Kidney (tissue), 14 donors: Measurements from ENCODE around the gene ATR. TPM values are rescaled to one million over a fixed set of nuclear protein-coding genes. Genes with fewer than 3 reads are reported as not detected.
"Not testable (repeated sequence)": the region's sequence is repeated elsewhere in the genome, so short reads cannot be mapped to it uniquely, and the experiment has no call there.

ENCODE experiments used
- DNase-seq, 5 donors: peaks; one replicate each; pipeline ENCODE4 v3.0.0-alpha.2; 2013 to 2020
- FAIRE-seq: peaks from 2 replicates; lab custom pipeline; 2012; peaks lifted over from hg19 to GRCh38; lab: Jason Lieb, UNC
- H3K27ac ChIP-seq, 2 donors: one replicate each; pipeline ENCODE4 v1.7.0; 2013; ENCODE audit warnings: low read depth in 2 of 2, low read length in 2 of 2, inconsistent platforms in 1 of 2
- H3K27me3 ChIP-seq: one replicate; pipeline ENCODE4 v1.7.1; 2013; ENCODE audit warnings: low read length, inconsistent platforms; ENCODE audit not compliant: control insufficient read depth, insufficient read depth
- H3K36me3 ChIP-seq, 3 donors: one replicate each; pipeline versions ENCODE4 v1.7.0 to v1.7.1; 2013; ENCODE audit warnings: low read length in 3 of 3, control low read depth in 1 of 3, inconsistent platforms in 1 of 3; ENCODE audit not compliant: insufficient read depth in 3 of 3, control insufficient read depth in 2 of 3
- H3K4me1 ChIP-seq, 3 donors: one replicate each; pipeline versions ENCODE4 v1.7.0 to v1.7.1; 2013; ENCODE audit warnings: low read length in 3 of 3, inconsistent platforms in 1 of 3, low read depth in 1 of 3; ENCODE audit not compliant: control insufficient read depth in 2 of 3, insufficient read depth in 2 of 3
- H3K4me3 ChIP-seq, 3 donors: one replicate each; pipeline versions ENCODE4 v1.7.0 to v1.8.1; 2013; ENCODE audit warnings: low read length in 3 of 3, control low read depth in 1 of 3, inconsistent platforms in 1 of 3
- H3K9ac ChIP-seq, 3 donors: one replicate each; pipeline versions ENCODE4 v1.7.0 to v1.7.1; 2013; ENCODE audit warnings: low read length in 3 of 3, control low read depth in 1 of 3, inconsistent platforms in 1 of 3
- H3K9me3 ChIP-seq, 3 donors: one replicate each; pipeline versions ENCODE4 v1.7.0 to v1.7.1; 2013; ENCODE audit warnings: low read length in 3 of 3, control low read depth in 1 of 3, inconsistent platforms in 1 of 3; ENCODE audit not compliant: control insufficient read depth in 2 of 3, insufficient read depth in 1 of 3
- intact Hi-C: fragments of 100-400 bp; cut with DNase I; formaldehyde crosslinking; loops from one replicate; pipeline ENCODE4 v1.11.1; 2022
- polyA plus RNA-seq: library from polyadenylated mRNA; stranded (reverse); fragments of 350-450 nt; fragmentation: Illumina TruSeq; extraction: RNeasy Lipid Tissue Mini Kit (QIAGEN cat#74804); gene quantifications from one replicate; pipeline ENCODE4 v1.2.3, GENCODE V29; 2014; ENCODE audit warnings: low read depth, low replicate concordance; ENCODE audit not compliant: insufficient read depth
- total RNA-seq: library from RNA; stranded (reverse); fragmentation: NEBNext Ultra II Directional; extraction: Animal tissue kit (Norgen Biotek cat#: 25700); gene quantifications from one replicate; pipeline ENCODE4 v1.2.1, GENCODE V29; 2021
- TF ChIP-seq, protein P1 (sequence below): IDR thresholded peaks from 3 replicates; pipeline ENCODE4 v1.5.1; 2012; ENCODE audit warnings: mild to moderate bottlenecking, moderate library complexity, borderline replicate concordance; ENCODE audit not compliant: insufficient read depth; ENCODE audit errors: extremely low read depth
- donor health status: control.
- donor health status: control.
- donor health status: control.
- donor health status: control.
- donor health status: control.
- donor health status: DM: yes; HTN: yes; CAD: no.
- donor health status: Normal renal cell carcinoma (clear cell type).

Gene ATR
- total and polyA plus RNA-seq, 2 donors from 2014 or later: 17.4 to 31.8 TPM

- no peak for DNase-seq
- no peak overlapping the region for H3K9ac ChIP-seq
- H3K36me3 ChIP-seq: peaks cover 3 to 11% (median 4%) of the 10 kb centered on the region in 3 donors
- intact Hi-C loops: no loop called here
- no peak for FAIRE-seq
- TF ChIP-seq, protein P1, sequence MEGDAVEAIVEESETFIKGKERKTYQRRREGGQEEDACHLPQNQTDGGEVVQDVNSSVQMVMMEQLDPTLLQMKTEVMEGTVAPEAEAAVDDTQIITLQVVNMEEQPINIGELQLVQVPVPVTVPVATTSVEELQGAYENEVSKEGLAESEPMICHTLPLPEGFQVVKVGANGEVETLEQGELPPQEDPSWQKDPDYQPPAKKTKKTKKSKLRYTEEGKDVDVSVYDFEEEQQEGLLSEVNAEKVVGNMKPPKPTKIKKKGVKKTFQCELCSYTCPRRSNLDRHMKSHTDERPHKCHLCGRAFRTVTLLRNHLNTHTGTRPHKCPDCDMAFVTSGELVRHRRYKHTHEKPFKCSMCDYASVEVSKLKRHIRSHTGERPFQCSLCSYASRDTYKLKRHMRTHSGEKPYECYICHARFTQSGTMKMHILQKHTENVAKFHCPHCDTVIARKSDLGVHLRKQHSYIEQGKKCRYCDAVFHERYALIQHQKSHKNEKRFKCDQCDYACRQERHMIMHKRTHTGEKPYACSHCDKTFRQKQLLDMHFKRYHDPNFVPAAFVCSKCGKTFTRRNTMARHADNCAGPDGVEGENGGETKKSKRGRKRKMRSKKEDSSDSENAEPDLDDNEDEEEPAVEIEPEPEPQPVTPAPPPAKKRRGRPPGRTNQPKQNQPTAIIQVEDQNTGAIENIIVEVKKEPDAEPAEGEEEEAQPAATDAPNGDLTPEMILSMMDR: no peak
- H3K4me3 ChIP-seq: no peak overlapping the region
- no peaks in the 10 kb centered on the region for H3K9me3 ChIP-seq
- H3K4me1 ChIP-seq: peaks cover 0 to 6% (median 2%) of the 10 kb centered on the region in 3 donors
- H3K27ac ChIP-seq: no peak overlapping the region
- H3K27me3 ChIP-seq: no peaks in the 10 kb centered on the region
These were observed 153.8 kb downstream of the ATR start for GRCh38 chr3:142424754-142425153.

- DNase-seq (no peak), FAIRE-seq (no peak)
- Histone ChIP-seq H3K27ac (no peak overlapping the region), H3K4me1 (no peaks in the 10 kb centered on the region), H3K9ac (no peak overlapping the region), H3K4me3 (no peak overlapping the region), H3K36me3 (peaks cover 4 to 24% (median 14%) of the 10 kb centered on the region in 3 donors), H3K27me3 (no peaks in the 10 kb centered on the region), H3K9me3 (no peaks in the 10 kb centered on the region)
- TF ChIP-seq, protein P1: no peak
- intact Hi-C loops: no loop called here
These were observed 159.5 kb downstream of the ATR start for GRCh38 chr3:142418926-142419592.

DNA sequence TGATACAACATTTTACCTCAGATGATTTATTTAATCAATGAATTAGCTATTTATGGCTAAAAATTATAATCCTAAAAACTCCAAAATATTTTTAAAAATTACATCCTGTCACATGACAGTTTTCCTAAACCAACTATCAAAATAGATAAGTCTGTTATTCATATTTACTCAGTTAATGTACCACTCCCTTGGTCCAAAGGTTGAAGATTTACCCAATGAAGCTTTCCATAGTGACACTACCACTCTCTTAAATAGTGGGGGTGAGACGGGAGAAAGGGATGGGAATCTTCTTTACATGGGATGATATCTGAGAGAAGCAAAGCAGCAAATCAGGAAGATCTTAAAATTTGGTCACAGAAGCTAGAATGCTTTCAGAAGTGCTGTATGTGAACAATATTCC, 161.2 kb downstream of the ATR start:
- intact Hi-C loops: no loop called here
- H3K27ac ChIP-seq: no peak overlapping the region
- H3K4me3 ChIP-seq: no peak overlapping the region
- no peak for DNase-seq
- TF ChIP-seq, protein P1: no peak
- no peaks in the 10 kb centered on the region for H3K27me3 ChIP-seq
- H3K9me3 ChIP-seq: no peaks in the 10 kb centered on the region
- H3K9ac ChIP-seq: no peak overlapping the region
- FAIRE-seq: no peak
- peaks cover 5 to 36% (median 13%) of the 10 kb centered on the region in 3 donors for H3K36me3 ChIP-seq
- no peaks in the 10 kb centered on the region for H3K4me1 ChIP-seq

GRCh38 chr3:142400537-142400936, 178.0 kb downstream of the ATR start:
- H3K4me1 ChIP-seq, H3K9me3 ChIP-seq, H3K27me3 ChIP-seq, H3K4me3 ChIP-seq, FAIRE-seq, intact Hi-C loops, H3K27ac ChIP-seq, H3K9ac ChIP-seq, DNase-seq: not testable (repeated sequence)
- H3K36me3 ChIP-seq: peaks cover 3 to 39% (median 16%) of the 10 kb centered on the region in 3 donors

Other genes starting within 250 kb of the ATR start
- gene XRN1, start 130.7 kb downstream of the ATR start, total RNA-seq: 45.6 TPM
- gene XRN1, start 130.7 kb downstream of the ATR start, polyA plus RNA-seq: 2.8 TPM
- gene PLS1, start 17.7 kb upstream of the ATR start, total RNA-seq: 51.4 TPM
- gene PLS1, start 17.7 kb upstream of the ATR start, polyA plus RNA-seq: 10.7 TPM
- gene TRPC1, start 145.3 kb upstream of the ATR start, total RNA-seq: 13.2 TPM
- gene TRPC1, start 145.3 kb upstream of the ATR start, polyA plus RNA-seq: 3.2 TPM